Esophagus mucosa (tissue), 1 donor: Measurements from ENCODE around the gene TRDN. TPM values are rescaled to one million over a fixed set of nuclear protein-coding genes. Genes with fewer than 3 reads are reported as not detected.
"Not testable (repeated sequence)": the region's sequence is repeated elsewhere in the genome, so short reads cannot be mapped to it uniquely, and the experiment has no call there.

Experiments used
- ATAC-seq: fragments of 200-7000 bp; cut with Tn5 transposase; one replicate; pipeline ENCODE4 v1.9.1; 2020
- total RNA-seq: library from RNA; stranded (reverse); gene quantifications from one replicate; pipeline ENCODE4 v1.2.4, GENCODE V29; 2023
- donor health status: DM: yes; HTN: yes; CAD: no.

The TRDN gene
- total RNA-seq, 1 donor from 2014 or later, result not detected

DNA sequence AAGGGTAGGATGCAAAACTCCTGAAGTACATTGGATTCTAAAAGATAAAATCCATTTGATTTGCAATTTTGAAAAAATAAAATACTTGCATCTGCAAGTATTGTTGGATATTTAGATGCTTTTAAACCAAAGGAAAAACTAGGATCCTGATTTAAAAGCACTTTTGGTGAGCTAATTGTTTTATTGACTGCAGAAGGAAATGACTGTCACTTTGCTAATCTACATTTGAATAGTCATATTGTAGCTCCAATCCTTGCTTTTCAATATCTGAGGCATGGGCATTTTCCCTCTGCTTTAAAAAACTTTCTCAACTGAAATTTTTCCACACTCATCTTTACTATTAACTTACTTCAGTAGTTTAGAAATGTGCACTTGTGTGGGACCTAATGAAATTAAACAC, 74.1 kb downstream of the TRDN start:
- ATAC-seq, result no peak

GRCh38 chr6:123562264-123562663, 74.5 kb downstream of the TRDN start:
- no peak for ATAC-seq

- ATAC-seq, result not testable (repeated sequence)
Measured at GRCh38 chr6:123559816-123560215, 76.9 kb downstream of the TRDN start.

- not testable (repeated sequence) for ATAC-seq
Measured at GRCh38 chr6:123557474-123557873, 79.3 kb downstream of the TRDN start.

GRCh38 chr6:123551939-123552707, 84.6 kb downstream of the TRDN start:
- no peak for ATAC-seq

GRCh38 chr6:123550052-123550617, 86.6 kb downstream of the TRDN start:
- no peak for ATAC-seq

DNA sequence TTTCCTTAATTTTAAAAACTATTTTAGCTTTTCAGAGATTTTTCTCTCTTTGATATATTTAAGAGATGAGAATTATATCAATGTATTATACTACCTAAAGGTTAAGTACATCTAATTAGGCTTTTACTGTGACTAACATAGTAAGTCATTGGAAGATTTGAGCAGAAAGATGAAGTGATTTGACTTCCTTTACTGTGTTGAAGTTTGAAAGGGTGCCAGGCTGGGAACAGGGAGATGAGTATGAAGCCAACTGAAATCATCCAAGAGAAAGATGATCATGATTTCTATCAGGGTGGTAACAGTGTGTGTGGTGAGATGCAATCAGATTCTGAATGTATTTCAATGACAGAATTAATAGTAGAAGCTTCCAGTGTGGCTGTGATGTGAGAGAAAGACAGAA, 87.3 kb downstream of the TRDN start:
- no peak for ATAC-seq

- no peak for ATAC-seq
Measured at GRCh38 chr6:123547216-123547978, 89.4 kb downstream of the TRDN start.

- no peak for ATAC-seq
Measured at GRCh38 chr6:123546537-123546936, 90.2 kb downstream of the TRDN start.

DNA sequence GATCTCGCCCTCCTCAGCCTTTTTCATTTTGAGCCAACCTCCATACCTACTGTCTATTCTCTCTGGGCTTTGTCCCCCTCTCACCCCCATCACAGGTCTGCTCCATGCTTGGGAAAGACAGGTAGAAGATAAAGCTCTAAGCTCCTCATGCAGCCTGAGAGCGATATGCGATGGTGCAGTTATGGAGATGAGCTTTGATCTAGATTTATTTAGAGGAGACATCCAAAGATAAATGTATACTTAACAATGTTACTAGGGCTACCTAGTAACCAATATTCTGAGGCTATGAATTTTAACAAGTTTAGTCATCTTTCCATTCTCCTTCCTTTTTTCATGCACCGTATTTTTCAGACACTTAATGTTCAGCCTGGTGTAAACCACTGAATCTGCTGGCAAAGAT, 95.3 kb downstream of the TRDN start:
- no peak for ATAC-seq

- no peak for ATAC-seq
Measured at GRCh38 chr6:123533862-123534648, 102.7 kb downstream of the TRDN start.

DNA sequence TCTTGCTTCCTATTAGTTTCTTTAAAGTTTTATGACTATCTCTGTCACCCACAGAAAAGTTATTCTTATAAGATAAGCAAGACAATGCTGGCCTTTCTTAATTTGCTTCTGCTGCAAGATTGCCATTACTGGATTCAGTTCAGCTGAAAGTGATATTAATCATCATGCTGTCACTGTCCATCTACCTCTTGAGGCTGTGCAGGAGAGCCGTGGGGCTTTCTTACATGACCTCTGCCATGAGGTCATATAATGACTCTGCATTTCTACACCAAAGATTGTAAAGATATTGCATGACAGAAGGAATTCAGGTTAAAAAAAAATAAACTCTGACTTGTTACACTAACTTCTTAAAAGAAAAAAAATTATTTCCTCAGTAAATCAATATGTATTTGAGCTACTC, 106.9 kb downstream of the TRDN start:
- no peak for ATAC-seq

DNA sequence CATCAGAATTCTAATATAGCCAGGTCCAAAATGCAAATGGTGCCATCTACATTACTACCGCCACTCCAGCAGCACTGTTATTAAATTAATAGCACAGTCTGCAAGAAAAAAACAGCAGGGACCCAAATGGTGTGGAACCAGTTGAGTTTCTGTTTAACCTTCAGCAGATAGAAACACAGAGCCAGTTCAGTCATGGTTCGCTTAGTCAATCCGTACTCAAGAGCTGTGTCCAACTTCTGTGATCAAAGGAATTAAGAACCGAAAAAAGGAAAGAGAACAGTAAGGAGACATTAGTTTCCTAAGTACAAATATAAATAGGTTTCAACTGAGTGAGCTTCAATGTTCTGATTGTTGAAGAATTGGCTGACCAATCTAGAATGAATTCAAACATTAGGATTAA, 107.7 kb downstream of the TRDN start:
- ATAC-seq, result no peak

DNA sequence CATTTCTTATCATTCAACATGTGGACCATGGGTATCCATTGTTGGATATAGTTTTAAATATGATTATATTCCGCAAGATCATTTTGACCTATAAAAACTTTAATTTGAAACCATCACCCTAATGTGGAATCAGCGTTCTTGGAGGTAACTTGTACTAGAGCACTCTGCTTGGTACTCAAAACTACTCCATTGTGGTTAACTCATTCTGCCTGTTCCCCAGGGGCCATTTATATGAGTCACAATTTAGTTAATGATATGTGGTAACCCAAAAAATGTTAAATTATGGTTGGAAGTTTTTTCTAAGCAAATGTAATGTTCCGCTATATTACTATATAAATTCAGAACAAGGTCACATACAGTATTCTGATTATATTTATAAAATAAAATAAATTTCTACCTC, 109.3 kb downstream of the TRDN start:
- ATAC-seq, result no peak

DNA sequence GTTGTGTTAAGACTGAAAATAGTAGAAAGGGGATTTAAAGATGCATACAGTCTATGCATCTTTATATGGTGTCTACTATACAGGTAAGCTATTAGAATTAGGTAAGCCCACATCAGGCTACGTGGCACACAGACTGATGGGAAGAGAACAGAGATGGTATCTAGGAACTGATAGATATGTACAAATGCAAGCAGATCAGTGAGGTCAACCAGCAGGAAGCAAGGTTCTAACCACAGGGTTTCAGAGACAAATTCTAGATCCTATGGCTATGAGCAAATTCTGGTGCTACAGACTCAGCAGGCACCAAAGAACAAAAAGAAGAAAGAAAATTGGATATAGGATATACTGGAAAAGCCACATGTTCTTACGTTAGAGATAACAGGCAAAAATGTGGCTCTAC, 110.6 kb downstream of the TRDN start:
- ATAC-seq, result no peak

- ATAC-seq, result no peak
Measured at GRCh38 chr6:123524781-123525180, 112.0 kb downstream of the TRDN start.

GRCh38 chr6:123520217-123520616, 116.5 kb downstream of the TRDN start:
- ATAC-seq, result no peak

- ATAC-seq, result no peak
Measured at GRCh38 chr6:123519189-123519505, 117.6 kb downstream of the TRDN start.

- no peak for ATAC-seq
Measured at GRCh38 chr6:123518441-123519188, 118.1 kb downstream of the TRDN start.

DNA sequence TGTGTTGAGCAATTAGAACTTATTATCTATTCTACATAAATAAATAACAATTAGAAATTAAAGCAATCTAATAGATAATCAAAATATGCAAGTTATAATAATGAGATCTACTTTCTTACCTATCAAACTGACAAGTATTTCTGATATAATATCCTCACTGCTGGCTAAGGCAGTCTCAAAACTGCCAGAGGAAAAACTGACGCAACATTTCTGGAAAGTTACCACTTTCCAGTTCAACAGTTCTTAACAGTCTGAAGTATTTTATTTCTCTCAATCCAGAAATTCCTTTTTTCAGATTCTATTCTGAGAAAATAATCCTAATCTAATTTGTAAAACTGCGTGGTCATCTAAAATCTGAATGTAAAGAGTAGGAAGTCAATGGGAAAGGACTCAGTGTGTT, 121.0 kb downstream of the TRDN start:
- ATAC-seq, result no peak

DNA sequence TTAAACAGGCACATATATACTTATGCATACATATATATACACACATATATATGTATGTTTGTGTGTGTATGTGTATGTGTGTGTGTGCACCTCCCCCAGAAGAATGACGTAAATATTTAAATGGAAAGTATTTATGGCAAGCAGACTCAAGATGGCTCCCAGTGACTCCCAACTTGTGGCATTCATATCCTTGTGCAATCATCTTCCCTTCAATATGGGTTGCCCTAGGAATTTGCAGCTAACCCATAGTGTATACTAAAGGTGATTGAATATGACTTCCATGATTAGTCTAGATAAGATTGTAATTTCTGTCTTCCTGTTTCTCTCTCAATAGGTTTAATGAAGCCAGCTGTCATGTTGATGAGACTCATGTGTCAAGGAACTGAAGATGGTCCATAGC, 127.6 kb downstream of the TRDN start:
- ATAC-seq, result no peak

GRCh38 chr6:123508290-123508689, 128.5 kb downstream of the TRDN start:
- no peak for ATAC-seq
